GM12801 (cell line): ENCODE results near the gene FOXP2.

Source experiments
- CTCF ChIP-seq: IDR thresholded peaks from one replicate; pipeline ENCODE4 v1.5.1; 2011; ENCODE audit warnings: control low read depth; ENCODE audit not compliant: insufficient read length; ENCODE audit errors: extremely low read depth

The FOXP2 gene

GRCh38 chr7:114653364-114654088 lies 238.9 kb downstream of the FOXP2 start:
- TF ChIP-seq CTCF = no peak

- TF ChIP-seq CTCF = no peak
Measured at GRCh38 chr7:114656466-114656865, 241.9 kb downstream of the FOXP2 start.

GRCh38 chr7:114657279-114657678 lies 242.7 kb downstream of the FOXP2 start:
- no peak for TF ChIP-seq CTCF

GRCh38 chr7:114658216-114658615 lies 243.6 kb downstream of the FOXP2 start:
- TF ChIP-seq CTCF = no peak

GRCh38 chr7:114659409-114660125 lies 245.0 kb downstream of the FOXP2 start:
- no peak for TF ChIP-seq CTCF

GRCh38 chr7:114660126-114660486 lies 245.5 kb downstream of the FOXP2 start:
- no peak for TF ChIP-seq CTCF

- no peak for TF ChIP-seq CTCF
Measured at GRCh38 chr7:114660753-114661152, 246.1 kb downstream of the FOXP2 start.
